ENCODE data around the gene ZNF462. TPM values are rescaled to one million over a fixed set of nuclear protein-coding genes. Genes with fewer than 3 reads are reported as not detected.

The ZNF462 gene
- total RNA-seq, 1 experiment from 2014 or later = 164 TPM

GRCh38 chr9:106857811-106858470 lies 5.0 kb upstream of the ZNF462 start:
- no peak overlapping the region for H3K18ac ChIP-seq (ENCODE audit: insufficient read length, low read depth, low read length)
- no peaks in the 10 kb centered on the region for H3K27me3 ChIP-seq (ENCODE audit: insufficient read depth, low read length)
- no peak overlapping the region for H4K91ac ChIP-seq (ENCODE audit: insufficient read length, low read depth, low read length)
- no peak overlapping the region for H3K23ac ChIP-seq (ENCODE audit: insufficient read length, low read depth, low read length)
- no peak overlapping the region for H2BK5ac ChIP-seq (ENCODE audit: insufficient read length, low read length)
- no peaks in the 10 kb centered on the region for H3K79me1 ChIP-seq (ENCODE audit: insufficient read depth, low read depth, low read length, poor library complexity, severe bottlenecking)
- no peak overlapping the region for H3K9ac ChIP-seq (ENCODE audit: extremely low read depth, insufficient read length, low read length)
- H2AK5ac ChIP-seq (ENCODE audit: insufficient read length, low read length) = no peak overlapping the region
- peaks cover under 1% of the 10 kb centered on the region; the same call in 1 of the 2 replicates for H3K79me2 ChIP-seq (ENCODE audit: insufficient read depth, low read length)
- H2BK15ac ChIP-seq (ENCODE audit: low read depth, low read length) = no peak overlapping the region
- H4K5ac ChIP-seq (ENCODE audit: insufficient read length, low read depth, low read length) = no peak overlapping the region
- H3T11ph ChIP-seq (ENCODE audit: low read length) = no peak overlapping the region
- no peak overlapping the region for H4K8ac ChIP-seq (replicated peaks; ENCODE audit: insufficient read length, low read depth, low read length)
- no peaks in the 10 kb centered on the region; a peak in 2 of 5 replicates for H3K9me3 Mint-ChIP-seq
- no peak overlapping the region for H3K4me2 ChIP-seq (ENCODE audit: insufficient read depth, insufficient read length, low read length)
- no peak for DNase-seq
- H3K27ac Mint-ChIP-seq = no peak overlapping the region
- peaks cover 11% of the 10 kb centered on the region for H3K23me2 ChIP-seq (ENCODE audit: insufficient read length, low read depth, low read length, poor library complexity, severe bottlenecking)
- no peak overlapping the region; a peak in 1 of 5 replicates for H3K4me3 Mint-ChIP-seq
- no peak overlapping the region for H2BK12ac ChIP-seq (ENCODE audit: insufficient read length, low read depth, low read length)
- no peaks in the 10 kb centered on the region; a peak in 1 of 7 replicates for H3K36me3 Mint-ChIP-seq (ENCODE audit: insufficient read depth in 1 of 3, low read depth in 3 of 3)
- no peak overlapping the region for H2AFZ ChIP-seq (ENCODE audit: low read length)
- H3K14ac ChIP-seq (ENCODE audit: insufficient read depth, low read length) = no peak overlapping the region
- H3K27me3 Mint-ChIP-seq (ENCODE audit: low read depth) = no peaks in the 10 kb centered on the region
- no peaks in the 10 kb centered on the region for H3K9me3 ChIP-seq (ENCODE audit: control insufficient read depth, low read depth, low read length)
- TF ChIP-seq CTCF (conservative IDR thresholded peaks at IDR 0.05) = no peak
- peaks cover 11 to 13% of the 10 kb centered on the region in 2 experiments for H3K4me1 Mint-ChIP-seq
- H2BK120ac ChIP-seq (ENCODE audit: low read depth, low read length, poor library complexity, severe bottlenecking) = no peak overlapping the region
- no peak overlapping the region for H3K56ac ChIP-seq (ENCODE audit: insufficient read length, low read depth, low read length)
- no peak overlapping the region for H3K27ac ChIP-seq (ENCODE audit: insufficient read length, low read depth, low read length)
- H2BK20ac ChIP-seq (ENCODE audit: low read depth, low read length, poor library complexity, severe bottlenecking) = no peak overlapping the region
- WGBS (ENCODE audit: extremely low coverage, insufficient read length, low lambda C conversion rate) = no CpG with 5 or more reads among the region's 3 CpGs
- no peaks in the 10 kb centered on the region for H3K4me1 ChIP-seq (ENCODE audit: insufficient read depth, low read length)
- H3K4ac ChIP-seq (ENCODE audit: low read depth, low read length) = no peak overlapping the region
- H4K20me1 ChIP-seq (ENCODE audit: control insufficient read depth, insufficient read depth, insufficient read length) = no peaks in the 10 kb centered on the region
